B cell (primary cell): Measurements from ENCODE around the gene EXOC1. TPM values are rescaled to one million over a fixed set of nuclear protein-coding genes. Genes with fewer than 3 reads are reported as not detected.

Source experiments
- ATAC-seq: fragments of 200-7000 bp; cut with Tn5 transposase; one replicate; pipeline ENCODE4 v1.10.0; 2021; ENCODE audit warnings: low read depth, mild to moderate bottlenecking, moderate number of reproducible peaks, moderate library complexity
- CTCF ChIA-PET: fragments of 350-600 bp; sonication (Branson Sonifier 250); formaldehyde crosslinking; loops from one replicate; lab custom pipeline; 2021; ENCODE audit warnings: antibody characterized with exemption, inconsistent platforms; lab: Charles Lee
- POLR2A ChIA-PET: fragments of 350-600 bp; sonication (Branson Sonifier 250); formaldehyde crosslinking; loops from one replicate; lab custom pipeline; 2021; ENCODE audit warnings: antibody characterized with exemption; lab: Charles Lee
- DNase-seq: peaks from one replicate; pipeline ENCODE4 v3.0.0; 2013
- H2AFZ ChIP-seq: 2 replicates; pipeline ENCODE4 v1.6.1; 2012; ENCODE audit warnings: mild to moderate bottlenecking, low read depth, low read length; ENCODE audit not compliant: insufficient read depth, poor library complexity, severe bottlenecking
- H3K27ac ChIP-seq, 2 donors: 1 replicate in 1 of 2; 2 replicates in 1 of 2; pipeline ENCODE4 v1.5.1; 2012 to 2013; ENCODE audit warnings: low read length in 2 of 2, mild to moderate bottlenecking in 2 of 2, moderate library complexity in 1 of 2
- H3K27me3 ChIP-seq, 4 experiments: fragments of 200-600 bp in 1 of 4; sonication (generic) in 1 of 4; replicated peaks in 1 of 4; 1 replicate in 2 of 4; 2 replicates in 2 of 4; pipeline versions ENCODE4 v1.6.1 to v1.7.0; 2013 to 2016; ENCODE audit warnings: low read length in 3 of 4, mild to moderate bottlenecking in 2 of 4, mixed read lengths in 1 of 4, moderate library complexity in 1 of 4; ENCODE audit not compliant: insufficient read depth in 4 of 4, control insufficient read depth in 3 of 4; ENCODE audit errors: control extremely low read depth in 1 of 4
- H3K36me3 ChIP-seq, 2 experiments: replicated peaks in 1 of 2; 1 replicate in 1 of 2; 2 replicates in 1 of 2; pipeline versions ENCODE4 v1.6.1 to v1.7.1; 2013; ENCODE audit warnings: low read length in 1 of 2; ENCODE audit not compliant: insufficient read depth in 2 of 2, control insufficient read depth in 1 of 2; ENCODE audit errors: control extremely low read depth in 1 of 2, extremely low read depth in 1 of 2
- H3K4me1 ChIP-seq, 2 donors: fragments of 200-600 bp in 1 of 2; sonication (generic) in 1 of 2; 1 replicate in 1 of 2; 2 replicates in 1 of 2; pipeline versions ENCODE4 v1.5.1 to v1.6.1; 2013 to 2017; ENCODE audit warnings: low read length in 2 of 2; ENCODE audit not compliant: control insufficient read depth in 2 of 2, insufficient read depth in 2 of 2
- H3K4me2 ChIP-seq: replicated peaks from 2 replicates; pipeline ENCODE3; 2012; ENCODE audit warnings: mild to moderate bottlenecking, low read depth, low read length; ENCODE audit not compliant: poor library complexity, severe bottlenecking
- H3K4me3 ChIP-seq, 5 experiments: fragments of 200-600 bp in 1 of 5; sonication (generic) in 1 of 5; 1 replicate in 3 of 5; 2 replicates in 2 of 5; pipeline versions ENCODE4 v1.5.1 to v1.7.0; 2011 to 2016; ENCODE audit warnings: low read length in 4 of 5, mild to moderate bottlenecking in 4 of 5, low read depth in 2 of 5, control low read depth in 1 of 5, moderate library complexity in 1 of 5; ENCODE audit not compliant: insufficient read depth in 1 of 5; ENCODE audit errors: control extremely low read depth in 1 of 5, extremely low read depth in 1 of 5
- H3K79me2 ChIP-seq: fragments of 200-600 bp; sonication (generic); one replicate; pipeline ENCODE4 v1.6.0; 2016; ENCODE audit warnings: low read length; ENCODE audit not compliant: control insufficient read depth, insufficient read depth
- H3K9ac ChIP-seq: fragments of 200-600 bp; sonication (generic); 2 replicates; pipeline ENCODE4 v1.6.1; 2017; ENCODE audit warnings: mild to moderate bottlenecking, low read length, moderate library complexity
- H3K9me3 ChIP-seq, 3 donors: one replicate each; pipeline versions ENCODE4 v1.6.1 to v1.7.1; 2013; ENCODE audit warnings: low read length in 2 of 3; ENCODE audit not compliant: control insufficient read depth in 2 of 3, insufficient read depth in 1 of 3; ENCODE audit errors: control extremely low read depth in 1 of 3
- H4K20me1 ChIP-seq: 2 replicates; pipeline ENCODE4 v1.6.0; 2012; ENCODE audit warnings: mild to moderate bottlenecking, low read length; ENCODE audit not compliant: insufficient read depth, control insufficient read depth, poor library complexity, severe bottlenecking
- H3K27ac Mint-ChIP-seq: one replicate; pipeline ENCODE4 v1.8.0; 2021; ENCODE audit warnings: mixed read lengths
- H3K27me3 Mint-ChIP-seq: one replicate; pipeline ENCODE4 v1.8.0; 2021; ENCODE audit warnings: mixed read lengths
- H3K4me1 Mint-ChIP-seq: one replicate; pipeline ENCODE4 v1.8.0; 2021; ENCODE audit warnings: mixed read lengths
- H3K4me3 Mint-ChIP-seq: one replicate; pipeline ENCODE4 v1.8.0; 2021; ENCODE audit warnings: mixed read lengths
- H3K9me3 Mint-ChIP-seq: one replicate; pipeline ENCODE4 v1.8.0; 2022; ENCODE audit warnings: mixed read lengths; ENCODE audit not compliant: insufficient read depth
- EZH2 ChIP-seq: IDR thresholded peaks from 2 replicates; pipeline ENCODE4 v1.6.1; 2012; ENCODE audit warnings: borderline replicate concordance, low read depth, mild to moderate bottlenecking, moderate library complexity, low read length; ENCODE audit not compliant: insufficient read depth, poor library complexity, severe bottlenecking
- WGBS: methylation state at CpG from one replicate; pipeline ENCODE4 v1.1.5; 2013; ENCODE audit warnings: missing lambda C conversion rate; ENCODE audit not compliant: insufficient coverage; 5-methylcytosine and 5-hydroxymethylcytosine counted together
- intact Hi-C: fragments of 100-400 bp; cut with micrococcal nuclease; formaldehyde crosslinking; loops from one replicate; pipeline ENCODE4 v1.10.0; 2022
- polyA plus RNA-seq: library from polyadenylated mRNA; depleted of rRNA; stranded (reverse); fragments of >200 nt; gene quantifications from 2 replicates; pipeline ENCODE4 v1.2.3, GENCODE V29; 2012
- total RNA-seq, 2 donors: library from RNA; stranded (reverse); fragments of 120-200 nt in 1 of 2; gene quantifications; 1 replicate in 1 of 2; 2 replicates in 1 of 2; pipeline versions ENCODE4 v1.2.3 to v1.2.4, GENCODE V29; 2013 to 2022
- TF ChIP-seq, protein P1 (sequence below): fragments of 200-600 bp; IDR thresholded peaks from one replicate; pipeline ENCODE4 v1.8.0; 2022; ENCODE audit warnings: antibody characterized with exemption, mild to moderate bottlenecking

Gene EXOC1
- total and polyA plus RNA-seq, 2 donors (not counting 1 experiment from before 2014, with no cell fraction given): 10.0 to 42.5 TPM

DNA sequence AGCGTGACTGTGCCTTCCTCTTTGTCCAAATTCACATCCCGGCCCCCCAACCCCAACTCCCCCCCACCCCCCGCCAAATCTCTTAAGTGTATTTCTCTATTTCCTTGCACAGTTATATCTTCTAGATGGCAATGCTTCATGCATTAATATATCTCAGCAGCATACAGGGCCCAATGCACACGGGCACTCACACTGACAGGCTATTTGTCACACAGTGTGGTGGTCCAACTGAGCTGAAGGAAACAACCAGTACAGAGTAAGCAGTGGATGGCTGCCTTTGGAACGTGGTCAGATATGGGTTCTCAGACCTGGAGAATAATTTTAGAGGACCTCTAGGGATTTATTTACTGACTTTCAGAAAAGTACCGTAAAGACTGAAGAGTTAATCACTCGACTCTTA is 681 bp downstream of the EXOC1 start:
- Histone ChIP-seq H3K4me1 (peaks cover 11 to 12% of the 10 kb centered on the region in 2 donors), H3K4me2 (peak overlapping the region; percentile 84), H3K27me3 (peaks cover 0 to 14% (median 2%) of the 10 kb centered on the region in 4 experiments), H3K36me3 (peaks cover 0 to 8% of the 10 kb centered on the region in 2 experiments), H3K9me3 (peaks cover 0 to 9% (median 0%) of the 10 kb centered on the region in 3 donors), H3K4me3 (peak overlapping the region; percentile 85 to 98 (median 97)), H3K9ac (peak overlapping the region; percentile 98), H3K79me2 (peaks cover 48% of the 10 kb centered on the region), H3K27ac (peak overlapping the region in 1 of 2 donors; percentile 86), H2AFZ (peak overlapping the region; percentile 93), H4K20me1 (no peaks in the 10 kb centered on the region)
- TF ChIP-seq EZH2: no peak
- TF ChIP-seq, protein P1, sequence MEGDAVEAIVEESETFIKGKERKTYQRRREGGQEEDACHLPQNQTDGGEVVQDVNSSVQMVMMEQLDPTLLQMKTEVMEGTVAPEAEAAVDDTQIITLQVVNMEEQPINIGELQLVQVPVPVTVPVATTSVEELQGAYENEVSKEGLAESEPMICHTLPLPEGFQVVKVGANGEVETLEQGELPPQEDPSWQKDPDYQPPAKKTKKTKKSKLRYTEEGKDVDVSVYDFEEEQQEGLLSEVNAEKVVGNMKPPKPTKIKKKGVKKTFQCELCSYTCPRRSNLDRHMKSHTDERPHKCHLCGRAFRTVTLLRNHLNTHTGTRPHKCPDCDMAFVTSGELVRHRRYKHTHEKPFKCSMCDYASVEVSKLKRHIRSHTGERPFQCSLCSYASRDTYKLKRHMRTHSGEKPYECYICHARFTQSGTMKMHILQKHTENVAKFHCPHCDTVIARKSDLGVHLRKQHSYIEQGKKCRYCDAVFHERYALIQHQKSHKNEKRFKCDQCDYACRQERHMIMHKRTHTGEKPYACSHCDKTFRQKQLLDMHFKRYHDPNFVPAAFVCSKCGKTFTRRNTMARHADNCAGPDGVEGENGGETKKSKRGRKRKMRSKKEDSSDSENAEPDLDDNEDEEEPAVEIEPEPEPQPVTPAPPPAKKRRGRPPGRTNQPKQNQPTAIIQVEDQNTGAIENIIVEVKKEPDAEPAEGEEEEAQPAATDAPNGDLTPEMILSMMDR: no peak
- Mint-ChIP-seq H3K9me3 (no peaks in the 10 kb centered on the region), H3K4me1 (peaks cover 13% of the 10 kb centered on the region), H3K4me3 (no peak overlapping the region), H3K27ac (peak overlapping the region; percentile 60), H3K27me3 (peaks cover 9% of the 10 kb centered on the region)
- POLR2A ChIA-PET: interaction anchor here (0.6 to 1.7 kb wide), 4 partner anchors 94 to 509 kb away, joined by 3 to 6 read pairs (median 4); partner anchors contain the start of genes CEP135 and TMEM165
- CTCF ChIA-PET: interaction anchor here (1.0 to 2.1 kb wide), 3 partner anchors 10 to 94 kb away, joined by 3 to 15 read pairs (median 15); partner anchors contain the start of gene CEP135
- DNase-seq (peak; percentile 19), ATAC-seq (no peak)
- intact Hi-C loops: loop anchor here (10.0 kb wide), 1 partner anchor 611 kb away; the partner anchor contains the start of gene SRP72
- 0% methylated on average over 1 of the region's 7 CpGs for WGBS

DNA sequence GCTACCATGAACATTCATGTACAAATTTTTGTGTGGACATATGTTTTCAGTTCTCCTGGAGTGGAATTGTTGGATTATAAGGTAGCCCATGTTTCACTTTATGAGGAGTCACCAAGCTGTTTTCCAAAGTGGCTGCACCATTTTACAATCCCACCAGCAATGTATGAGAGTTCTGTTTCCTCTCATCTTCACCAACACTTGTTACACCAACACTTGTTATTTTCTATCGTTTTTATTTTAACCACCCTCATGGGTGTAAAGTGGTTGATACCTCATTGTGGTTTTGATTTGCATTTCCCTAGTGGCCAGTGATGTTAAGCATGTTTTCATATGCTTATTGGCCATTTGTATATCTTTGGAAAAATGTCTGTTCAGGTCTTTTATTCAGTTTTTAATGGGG is 4.1 kb downstream of the EXOC1 start:
- CTCF ChIA-PET: no interaction called here
- H3K79me2 ChIP-seq: peaks cover 38% of the 10 kb centered on the region
- WGBS: no CpG with 5 or more reads among the region's 1 CpG

More for the DNA sequence above, 4.1 kb downstream of the EXOC1 start:
- POLR2A ChIA-PET: no interaction called here
- Histone ChIP-seq H4K20me1 (peaks cover 7% of the 10 kb centered on the region), H3K27ac (no peak overlapping the region), H3K27me3 (no peaks in the 10 kb centered on the region), H2AFZ (no peak overlapping the region), H3K4me1 (peaks cover 11 to 12% of the 10 kb centered on the region in 2 donors), H3K4me3 (no peak overlapping the region), H3K36me3 (peaks cover 12 to 33% of the 10 kb centered on the region in 2 experiments), H3K9me3 (no peaks in the 10 kb centered on the region), H3K4me2 (no peak overlapping the region), H3K9ac (no peak overlapping the region)
- peaks cover 13% of the 10 kb centered on the region for H3K4me1 Mint-ChIP-seq
- TF ChIP-seq EZH2: no peak
- TF ChIP-seq, protein P1: no peak
- H3K27me3 Mint-ChIP-seq: no peaks in the 10 kb centered on the region
- no peak overlapping the region for H3K4me3 Mint-ChIP-seq
- intact Hi-C loops: loop anchor here (10.0 kb wide), 1 partner anchor 607 kb away; the partner anchor contains the start of gene SRP72
- no peaks in the 10 kb centered on the region for H3K9me3 Mint-ChIP-seq
- DNase-seq (no peak), ATAC-seq (no peak)
- no peak overlapping the region for H3K27ac Mint-ChIP-seq
